H1 (cell line): ENCODE results near the gene HORMAD2. TPM values are rescaled to one million over a fixed set of nuclear protein-coding genes. Genes with fewer than 3 reads are reported as not detected.

Experiments used
- CTCF ChIA-PET: fragments of 300-600 bp; sonication (Branson Sonifier 250); formaldehyde crosslinking; loops from one replicate; lab custom pipeline; 2021; ENCODE audit not compliant: partially characterized antibody; lab: Charles Lee
- POLR2A ChIA-PET: fragments of 300-600 bp; sonication (Branson Sonifier 250); formaldehyde crosslinking; loops from one replicate; lab custom pipeline; 2021; ENCODE audit warnings: inconsistent platforms; ENCODE audit not compliant: partially characterized antibody; lab: Charles Lee
- DNase-seq, 2 experiments: peaks; one replicate each; pipeline versions ENCODE4 v3.0.0 to v3.0.0-alpha.2; 2010 to 2022; ENCODE audit warnings: low spot score in 2 of 2, low read depth in 1 of 2, mixed read lengths in 1 of 2
- FAIRE-seq: peaks from 2 replicates; lab custom pipeline; 2011; peaks lifted over from hg19 to GRCh38; lab: Jason Lieb, UNC
- H2AFZ ChIP-seq: 2 replicates; pipeline ENCODE4 v1.8.1; 2012; ENCODE audit warnings: low read length, inconsistent platforms
- H2AK5ac ChIP-seq: 2 replicates; pipeline ENCODE4 v1.6.1; 2013; ENCODE audit warnings: low read depth, low read length
- H2BK120ac ChIP-seq: replicated peaks from 2 replicates; pipeline ENCODE3; 2013; ENCODE audit warnings: low read depth, low read length, inconsistent platforms
- H2BK12ac ChIP-seq: 2 replicates; pipeline ENCODE4 v1.6.1; 2013; ENCODE audit warnings: low read depth, low read length
- H2BK15ac ChIP-seq: 2 replicates; pipeline ENCODE4 v1.6.1; 2013; ENCODE audit warnings: low read length
- H2BK20ac ChIP-seq: 2 replicates; pipeline ENCODE4 v1.6.1; 2013; ENCODE audit warnings: low read length
- H2BK5ac ChIP-seq: 2 replicates; pipeline ENCODE4 v1.6.1; 2013; ENCODE audit warnings: low read depth, low read length
- H3K14ac ChIP-seq: 2 replicates; pipeline ENCODE4 v1.6.1; 2013; ENCODE audit warnings: inconsistent platforms; ENCODE audit not compliant: insufficient read length
- H3K18ac ChIP-seq: 2 replicates; pipeline ENCODE4 v1.6.1; 2013; ENCODE audit warnings: low read length; ENCODE audit errors: extremely low read depth
- H3K23ac ChIP-seq: 2 replicates; pipeline ENCODE4 v1.6.1; 2013; ENCODE audit warnings: inconsistent platforms; ENCODE audit not compliant: insufficient read length
- H3K23me2 ChIP-seq: 2 replicates; pipeline ENCODE4 v1.6.1; 2013; ENCODE audit warnings: low read depth, low read length
- H3K27ac ChIP-seq: 2 replicates; pipeline ENCODE4 v1.6.1; 2011; ENCODE audit warnings: low read depth, low read length, inconsistent platforms
- H3K27me3 ChIP-seq, 4 experiments: replicated peaks in 1 of 4; 1 replicate in 1 of 4; 2 replicates in 3 of 4; pipeline versions ENCODE4 v1.6.1 to v1.8.1; 2011 to 2013; ENCODE audit warnings: low read length in 3 of 4, mild to moderate bottlenecking in 3 of 4, inconsistent platforms in 2 of 4, mixed read lengths in 2 of 4, moderate library complexity in 1 of 4; ENCODE audit not compliant: control insufficient read depth in 3 of 4, insufficient read depth in 3 of 4; ENCODE audit errors: extremely low read depth in 1 of 4
- H3K36me3 ChIP-seq, 4 experiments: 2 replicates each; pipeline versions ENCODE4 v1.6.1 to v1.8.1; 2011 to 2013; ENCODE audit warnings: mild to moderate bottlenecking in 4 of 4, low read length in 3 of 4, moderate library complexity in 2 of 4, control low read depth in 1 of 4, inconsistent platforms in 1 of 4; ENCODE audit not compliant: insufficient read depth in 4 of 4, control insufficient read depth in 2 of 4
- H3K4ac ChIP-seq: replicated peaks from 2 replicates; pipeline ENCODE3; 2013; ENCODE audit warnings: low read length, low read depth, mixed read lengths, inconsistent platforms; ENCODE audit not compliant: insufficient read length
- H3K4me1 ChIP-seq, 4 experiments: replicated peaks in 1 of 4; 1 replicate in 1 of 4; 2 replicates in 3 of 4; pipeline versions ENCODE4 v1.6.1 to v1.8.1; 2011 to 2013; ENCODE audit warnings: low read length in 3 of 4, inconsistent platforms in 2 of 4, mixed read lengths in 1 of 4; ENCODE audit not compliant: insufficient read depth in 4 of 4, control insufficient read depth in 3 of 4
- H3K4me2 ChIP-seq, 2 experiments: 2 replicates each; pipeline versions ENCODE4 v1.6.1 to v1.8.1; 2011 to 2013; ENCODE audit warnings: low read depth in 2 of 2, low read length in 2 of 2, control low read depth in 1 of 2, inconsistent platforms in 1 of 2, mild to moderate bottlenecking in 1 of 2; ENCODE audit not compliant: insufficient read depth in 1 of 2
- H3K4me3 ChIP-seq, 4 experiments: fragments of 200-600, 300-600 bp in 1 of 4; sonication (generic), shearing (Covaris generic), sonication (Bioruptor Twin) in 1 of 4; 2 replicates each; pipeline versions ENCODE4 v1.5.1 to v1.8.1; 2011 to 2016; ENCODE audit warnings: low read length in 4 of 4, low read depth in 3 of 4, control low read depth in 2 of 4, inconsistent platforms in 2 of 4, mild to moderate bottlenecking in 2 of 4, mixed read lengths in 1 of 4, moderate library complexity in 1 of 4; ENCODE audit not compliant: insufficient read depth in 2 of 4; ENCODE audit errors: extremely low read depth in 1 of 4
- H3K56ac ChIP-seq: replicated peaks from 2 replicates; pipeline ENCODE3; 2013; ENCODE audit warnings: low read depth, mild to moderate bottlenecking, mixed read lengths, low read length, inconsistent platforms; ENCODE audit not compliant: insufficient read length
- H3K79me1 ChIP-seq: 2 replicates; pipeline ENCODE4 v1.6.1; 2013; ENCODE audit warnings: low read depth, low read length, control low read depth
- H3K79me2 ChIP-seq, 2 experiments: 2 replicates each; pipeline versions ENCODE4 v1.6.1 to v1.8.1; 2012 to 2013; ENCODE audit warnings: low read length in 2 of 2, mild to moderate bottlenecking in 2 of 2, inconsistent platforms in 1 of 2; ENCODE audit not compliant: insufficient read depth in 2 of 2, control insufficient read depth in 1 of 2
- H3K9ac ChIP-seq, 4 experiments: replicated peaks in 1 of 4; 1 replicate in 1 of 4; 2 replicates in 3 of 4; pipeline versions ENCODE4 v1.6.1 to v1.8.1; 2011 to 2013; ENCODE audit warnings: low read depth in 3 of 4, low read length in 3 of 4, control low read depth in 2 of 4, mild to moderate bottlenecking in 2 of 4, moderate library complexity in 2 of 4, inconsistent platforms in 1 of 4; ENCODE audit errors: extremely low read depth in 1 of 4
- H3K9me3 ChIP-seq, 2 experiments: 2 replicates each; pipeline versions ENCODE4 v1.6.1 to v1.8.1; 2012 to 2013; ENCODE audit warnings: mild to moderate bottlenecking in 2 of 2, moderate library complexity in 2 of 2, control low read depth in 1 of 2, inconsistent platforms in 1 of 2, low read depth in 1 of 2, low read length in 1 of 2, mixed read lengths in 1 of 2; ENCODE audit not compliant: insufficient read depth in 2 of 2
- H4K20me1 ChIP-seq, 2 experiments: replicated peaks in 1 of 2; 2 replicates each; pipeline versions ENCODE3 to v1.8.1; 2011 to 2013; ENCODE audit warnings: inconsistent platforms in 2 of 2, low read length in 2 of 2, mild to moderate bottlenecking in 1 of 2; ENCODE audit not compliant: insufficient read depth in 2 of 2, control insufficient read depth in 1 of 2
- H4K5ac ChIP-seq: 2 replicates; pipeline ENCODE4 v1.6.1; 2013; ENCODE audit warnings: low read length, low read depth, mixed read lengths, inconsistent platforms; ENCODE audit not compliant: insufficient read length
- H4K8ac ChIP-seq: 2 replicates; pipeline ENCODE4 v1.8.0; 2013; ENCODE audit warnings: mild to moderate bottlenecking, moderate library complexity, low read length, inconsistent platforms; ENCODE audit not compliant: insufficient read depth; ENCODE audit errors: extremely low read depth
- H4K91ac ChIP-seq: replicated peaks from 2 replicates; pipeline ENCODE3; 2013; ENCODE audit warnings: low read length, mixed read lengths, inconsistent platforms; ENCODE audit not compliant: insufficient read length
- JUND ChIP-seq: IDR thresholded peaks from 2 replicates; pipeline ENCODE4 v1.6.1; 2011; ENCODE audit warnings: mild to moderate bottlenecking, improper control_type of control experiment, low read length
- SRF ChIP-seq: IDR thresholded peaks from 2 replicates; pipeline ENCODE4 v1.6.1; 2011; ENCODE audit warnings: mild to moderate bottlenecking, low read depth, low read length, moderate library complexity
- WGBS, 2 experiments: shearing (Covaris generic) in 1 of 2; methylation state at CpG; one replicate each; pipeline versions ENCODE4 v1.1.6 to v1.1.7; 2013 to 2015; ENCODE audit warnings: low lambda C conversion rate in 2 of 2, mixed read lengths in 2 of 2, inconsistent platforms in 1 of 2, low coverage in 1 of 2, missing lambda C conversion rate in 1 of 2; ENCODE audit not compliant: insufficient replicate concordance in 2 of 2, insufficient coverage in 1 of 2, insufficient read length in 1 of 2; ENCODE audit errors: extremely low coverage in 1 of 2, missing lambda C conversion rate in 1 of 2; 5-methylcytosine and 5-hydroxymethylcytosine counted together
- polyA plus RNA-seq, 7 experiments: library from polyadenylated mRNA; depleted of rRNA in 3 of 7; stranded (reverse) in 5 of 7; unstranded in 2 of 7; fragments of >200 nt in 5 of 7; fragments of 200-250 nt in 2 of 7; gene quantifications; 1 replicate in 5 of 7; 2 replicates in 1 of 7; 4 replicates in 1 of 7; pipeline versions ENCODE4 v1.2.1 to v1.2.3, GENCODE V29; 2011 to 2013; ENCODE audit warnings: missing spikeins in 2 of 7, mixed read lengths in 2 of 7
- total RNA-seq: library from RNA; stranded (reverse); fragmentation: NEBNext Ultra II Directional; extraction: Animal tissue kit (Norgen Biotek cat#: 25700); gene quantifications from 2 replicates; pipeline ENCODE4 v1.2.1, GENCODE V29; 2021

Gene HORMAD2
- total and polyA plus RNA-seq, 2 of the 8 experiments (the other 6 are each of a cell fraction or from before 2014, with no cell fraction given), result 0.03 TPM; not detected in 1

GRCh38 chr22:30121960-30122359, 41.7 kb downstream of the HORMAD2 start:
- no peak overlapping the region for H2BK20ac ChIP-seq
- H3K4me3 ChIP-seq, result no peak overlapping the region
- no peak overlapping the region for H3K4ac ChIP-seq
- no peaks in the 10 kb centered on the region for H3K79me1 ChIP-seq
- H4K20me1 ChIP-seq, result no peaks in the 10 kb centered on the region
- DNase-seq (no peak), FAIRE-seq (no peak)
- POLR2A ChIA-PET, result no interaction called here
- no peak overlapping the region for H2BK120ac ChIP-seq
- no peak overlapping the region for H4K5ac ChIP-seq
- H3K27me3 ChIP-seq, result no peaks in the 10 kb centered on the region
- no peaks in the 10 kb centered on the region for H3K23me2 ChIP-seq
- H2BK5ac ChIP-seq, result no peak overlapping the region
- H2AFZ ChIP-seq, result 0 out of 2 replicates have a peak overlapping the region, but pooled peaks have one; percentile 23
- CTCF ChIA-PET, result interaction anchor here (1.1 to 1.3 kb wide), 3 partner anchors 11 to 133 kb away, joined by 3 to 7 read pairs (median 4); no protein-coding TSS in a partner anchor
- H3K18ac ChIP-seq, result no peak overlapping the region
- WGBS, 2 experiments, result 78% methylated on average over 6 of the region's 6 CpGs; no CpG with 5 or more reads in 1 of the 2 experiments
- no peak overlapping the region for H2BK15ac ChIP-seq
- no peaks in the 10 kb centered on the region for H3K9me3 ChIP-seq
- H3K79me2 ChIP-seq, result no peaks in the 10 kb centered on the region
- no peak overlapping the region for H3K9ac ChIP-seq
- no peak overlapping the region for H2AK5ac ChIP-seq
- H3K4me1 ChIP-seq, result no peaks in the 10 kb centered on the region
- no peak overlapping the region for H3K14ac ChIP-seq
- H3K36me3 ChIP-seq, result no peaks in the 10 kb centered on the region
- no peak overlapping the region for H3K23ac ChIP-seq
- no peak overlapping the region for H3K56ac ChIP-seq
- no peak overlapping the region for H3K27ac ChIP-seq
- TF ChIP-seq JUND (no peak), SRF (0 out of 2 replicates have a peak, but pooled peaks have one; percentile 27)
- no peak overlapping the region for H2BK12ac ChIP-seq
- no peak overlapping the region for H4K91ac ChIP-seq
- no peak overlapping the region for H4K8ac ChIP-seq
- no peak overlapping the region for H3K4me2 ChIP-seq
